ENCODE measurements around the gene ST8SIA5.

Gene ST8SIA5

DNA sequence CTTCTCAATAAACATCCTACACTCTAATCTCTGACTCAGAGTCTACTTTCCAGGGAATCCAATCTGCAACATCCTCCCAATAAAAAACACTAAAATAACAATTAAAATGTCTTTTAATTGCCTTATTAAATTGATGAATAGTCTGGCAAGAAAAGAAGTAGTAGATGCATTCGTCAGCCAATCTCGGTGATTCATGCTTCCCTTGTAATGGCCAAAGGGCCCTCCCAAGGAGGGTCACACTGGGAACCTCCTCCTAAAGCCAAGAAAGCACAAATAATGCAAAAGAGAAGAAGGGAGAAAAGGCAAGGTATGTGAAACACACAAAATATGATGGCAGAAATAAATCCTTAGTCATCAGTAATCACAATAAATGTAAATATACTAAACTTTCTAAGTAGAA, 16.8 kb downstream of the ST8SIA5 start:
- no peak for DNase-seq (ENCODE audit: low read depth in 3 of 3)

DNA sequence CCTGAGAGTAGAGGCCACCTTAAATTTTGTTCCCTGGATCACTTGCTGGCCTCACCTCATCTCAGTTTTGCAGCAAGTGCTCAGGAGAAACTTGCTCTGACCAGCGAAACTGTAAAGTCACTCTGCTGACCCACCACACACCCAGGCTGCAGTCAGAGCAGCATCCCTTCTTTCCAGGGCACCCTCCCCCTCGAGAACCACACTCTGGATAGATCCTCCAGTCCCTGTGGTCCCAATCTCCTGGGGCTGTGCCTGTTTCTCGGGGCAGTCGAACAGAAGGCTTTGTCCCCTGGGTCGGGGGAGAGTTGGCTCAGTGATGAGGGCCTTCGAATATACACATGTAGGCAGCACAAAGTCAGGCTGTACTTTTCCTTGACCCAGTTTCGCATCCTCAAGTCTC, 18.4 kb downstream of the ST8SIA5 start:
- no peak for DNase-seq (ENCODE audit: low read depth in 3 of 3)

- no peak for DNase-seq (ENCODE audit: low read depth in 3 of 3)
Measured at GRCh38 chr18:46736736-46737135, 20.1 kb downstream of the ST8SIA5 start.

DNA sequence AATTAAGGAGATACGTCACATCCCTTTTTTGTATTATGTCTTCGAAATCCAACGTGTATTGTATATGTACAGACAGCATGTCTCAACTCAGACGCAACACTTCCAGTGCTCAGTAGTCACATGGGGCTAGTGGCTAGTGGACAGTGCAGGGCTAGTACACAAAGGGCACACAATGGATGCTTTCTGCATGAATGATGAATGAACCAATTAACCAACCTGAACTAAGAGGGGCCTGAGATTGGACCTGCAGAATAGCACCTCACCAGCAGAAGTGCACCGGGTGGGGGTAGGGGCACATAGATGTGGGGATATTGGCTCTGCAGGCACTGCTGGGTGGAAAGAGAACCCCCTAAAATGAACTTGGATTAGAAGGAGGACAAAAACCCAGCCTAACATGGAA, 20.7 kb downstream of the ST8SIA5 start:
- no peak for DNase-seq (ENCODE audit: low read depth in 3 of 3)

GRCh38 chr18:46734981-46735380, 21.9 kb downstream of the ST8SIA5 start:
- no peak for DNase-seq (ENCODE audit: low read depth in 3 of 3)

DNA sequence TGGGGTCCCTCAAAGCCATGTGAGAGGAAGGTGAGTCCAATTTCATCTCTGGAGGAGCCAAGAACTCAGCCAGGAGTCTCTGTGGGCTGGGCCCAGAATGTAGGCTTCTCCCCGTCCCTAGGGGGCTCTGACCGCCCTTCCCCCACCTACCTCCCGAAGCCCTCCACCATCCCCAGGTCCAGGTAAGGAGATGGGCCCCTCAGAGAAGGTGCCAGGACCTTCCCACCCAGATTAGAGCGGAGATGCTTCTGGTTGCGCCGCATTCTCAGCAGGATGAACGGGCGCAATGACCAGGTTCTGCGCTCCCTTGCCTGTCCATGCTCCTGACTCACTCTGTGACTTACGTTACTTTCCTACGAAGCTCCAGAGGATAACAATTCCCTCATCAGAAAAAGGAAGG, 23.0 kb downstream of the ST8SIA5 start:
- no peak for DNase-seq (ENCODE audit: low read depth in 3 of 3)

- no peak for DNase-seq (ENCODE audit: low read depth in 3 of 3)
Measured at GRCh38 chr18:46732801-46733200, 24.1 kb downstream of the ST8SIA5 start.

- DNase-seq (ENCODE audit: low read depth in 3 of 3) = no peak
Measured at GRCh38 chr18:46732201-46732600, 24.7 kb downstream of the ST8SIA5 start.

- no peak for DNase-seq (ENCODE audit: low read depth in 3 of 3)
Measured at GRCh38 chr18:46731316-46731715, 25.5 kb downstream of the ST8SIA5 start.

DNA sequence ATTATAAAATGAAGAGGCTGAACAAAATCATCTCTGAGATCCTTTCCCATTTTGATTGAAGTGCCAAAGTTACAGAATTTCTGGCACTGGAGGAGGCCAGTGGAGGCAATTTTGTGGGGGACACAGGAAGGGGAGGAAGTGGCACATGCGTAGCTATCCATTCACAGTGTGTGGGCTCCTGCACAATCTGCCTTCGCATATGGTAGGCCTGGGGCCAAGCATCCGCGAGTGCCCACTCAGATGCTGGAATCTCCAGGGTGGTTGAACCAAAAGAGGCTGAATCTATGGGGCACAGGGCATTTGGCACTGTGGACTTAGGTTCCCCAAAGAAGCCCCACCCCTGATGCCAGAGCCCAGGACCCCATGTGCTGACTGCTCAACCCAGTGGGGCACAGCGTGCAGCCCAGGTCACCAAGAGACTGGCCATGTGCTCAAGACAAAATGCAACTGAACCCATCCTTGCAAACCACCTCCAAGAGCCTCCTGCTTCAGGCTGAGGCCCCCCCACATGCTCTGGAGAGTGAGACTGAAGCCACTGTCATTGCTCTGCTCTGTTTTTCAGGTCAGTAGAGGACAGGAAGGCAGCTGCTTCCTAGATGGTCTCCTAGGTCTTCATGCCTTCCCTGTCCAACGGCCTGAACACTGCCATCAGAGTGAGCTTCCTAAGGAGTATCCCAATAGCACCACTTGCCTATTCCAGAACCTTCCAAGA, 28.5 kb downstream of the ST8SIA5 start:
- no peak for DNase-seq (ENCODE audit: low read depth in 3 of 3)

GRCh38 chr18:46727177-46727576, 29.7 kb downstream of the ST8SIA5 start:
- DNase-seq (ENCODE audit: low read depth in 3 of 3) = no peak

GRCh38 chr18:46725310-46725709, 31.5 kb downstream of the ST8SIA5 start:
- no peak for DNase-seq (ENCODE audit: low read depth in 3 of 3)

DNA sequence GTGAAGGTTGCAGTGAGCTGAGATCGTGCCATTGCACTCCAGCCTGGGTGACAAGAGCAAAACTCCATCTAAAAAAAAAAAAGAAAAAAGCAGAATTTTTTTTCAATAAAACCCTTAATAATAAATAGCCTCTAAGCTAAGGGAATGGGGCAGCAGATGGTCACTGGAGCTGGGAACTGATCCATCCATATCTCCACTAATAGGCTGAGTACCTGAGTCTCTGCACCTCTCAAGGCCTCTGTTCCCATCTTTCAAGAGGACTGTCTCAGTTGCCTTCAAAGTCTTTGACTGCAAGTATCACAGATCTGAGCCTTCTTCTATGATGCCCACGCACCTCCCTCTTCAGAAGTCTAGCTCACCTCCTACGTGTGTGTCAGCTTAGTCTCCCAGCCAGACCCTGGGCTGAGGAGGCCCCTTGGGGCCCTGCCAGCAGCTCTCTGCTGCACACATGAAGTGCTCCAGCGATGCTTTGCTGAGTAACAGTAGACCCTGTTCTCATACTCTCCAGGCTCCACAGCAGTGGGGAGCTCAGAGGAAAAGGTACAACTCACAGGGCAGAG, 32.9 kb downstream of the ST8SIA5 start:
- no peak for DNase-seq (ENCODE audit: low read depth in 3 of 3)

DNA sequence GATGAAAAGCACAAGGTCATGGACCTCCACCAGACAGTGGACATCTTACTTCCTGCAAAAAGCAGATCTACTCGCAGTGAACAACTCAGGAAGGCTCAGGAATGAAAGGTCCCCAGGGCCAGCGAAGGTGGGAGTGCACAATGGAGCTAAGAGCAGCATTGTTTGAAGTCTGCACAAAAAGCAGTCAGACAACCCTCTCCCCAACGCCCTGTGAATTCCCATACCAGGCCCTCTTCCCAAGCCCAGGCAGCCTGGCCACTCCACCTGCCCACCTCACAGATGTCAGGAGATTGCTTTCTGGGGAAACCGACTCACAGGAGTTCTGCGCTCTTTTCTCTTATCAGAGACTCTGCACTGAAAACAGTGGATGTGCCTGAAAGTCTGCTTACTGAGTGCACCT, 34.8 kb downstream of the ST8SIA5 start:
- DNase-seq (ENCODE audit: low read depth in 3 of 3) = no peak

- no peak for DNase-seq (ENCODE audit: low read depth in 3 of 3)
Measured at GRCh38 chr18:46721331-46721730, 35.5 kb downstream of the ST8SIA5 start.

DNA sequence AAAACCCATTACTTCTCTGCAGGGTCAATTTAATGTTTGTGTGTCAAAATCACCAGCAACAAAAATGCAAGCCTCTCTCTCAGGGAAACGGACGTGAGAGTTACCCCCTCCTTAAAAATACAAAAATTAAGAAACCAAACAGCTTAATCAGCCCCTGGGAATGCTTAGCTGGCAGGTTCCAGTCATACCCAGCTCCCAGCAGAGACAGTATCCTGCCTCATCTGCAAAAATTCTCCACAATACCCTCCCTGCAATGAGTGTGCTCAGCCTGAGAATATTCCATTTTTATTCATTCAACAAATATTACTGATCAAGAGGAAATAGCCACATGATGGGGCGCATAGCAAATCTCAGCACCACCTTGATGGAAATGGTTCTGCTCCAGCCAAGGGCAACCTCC, 36.3 kb downstream of the ST8SIA5 start:
- DNase-seq (ENCODE audit: low read depth in 3 of 3) = no peak

DNA sequence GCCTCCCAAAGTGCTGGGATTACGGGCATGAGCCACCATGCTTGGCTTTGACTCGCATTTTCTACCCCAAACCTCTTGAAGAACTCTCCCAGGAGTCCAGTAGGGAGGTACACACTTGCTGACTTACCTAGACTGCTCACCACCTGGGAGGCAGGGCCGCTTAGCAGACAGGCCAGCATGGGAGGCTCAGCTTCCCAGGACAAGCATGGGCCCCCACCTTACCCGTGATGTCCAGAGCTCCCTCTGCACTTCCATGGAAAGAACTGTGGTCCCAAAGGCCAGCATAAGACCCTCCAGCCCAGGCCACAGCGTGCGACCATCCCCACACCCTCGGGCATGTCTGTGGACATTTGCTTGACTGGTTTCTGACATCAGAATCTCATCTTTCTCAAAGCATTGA, 36.8 kb downstream of the ST8SIA5 start:
- DNase-seq (ENCODE audit: low read depth in 3 of 3) = no peak

DNA sequence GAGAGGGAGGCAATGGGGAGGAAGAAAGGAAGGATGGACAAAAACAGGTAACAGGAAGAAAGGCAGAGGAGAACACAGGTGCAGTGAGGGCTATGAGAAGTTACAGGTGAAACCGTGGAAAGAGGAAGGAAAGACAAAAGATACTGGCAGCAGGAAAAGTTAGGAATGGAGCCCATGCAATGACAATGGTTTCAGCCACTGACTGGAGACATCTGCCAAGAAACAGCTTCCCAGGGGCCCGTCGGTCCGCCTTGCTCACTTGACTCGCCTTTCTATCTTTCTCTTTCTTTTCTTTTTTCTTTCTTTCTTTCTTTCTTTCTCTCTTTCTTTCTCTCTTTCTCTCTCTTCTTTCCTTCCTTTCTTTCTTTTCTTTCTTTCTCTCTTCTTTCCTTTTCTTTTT, 37.5 kb downstream of the ST8SIA5 start:
- no peak for DNase-seq (ENCODE audit: low read depth in 3 of 3)

- DNase-seq (ENCODE audit: low read depth in 3 of 3) = no peak
Measured at GRCh38 chr18:46718501-46719341, 38.1 kb downstream of the ST8SIA5 start.

GRCh38 chr18:46716827-46717226, 40.0 kb downstream of the ST8SIA5 start:
- DNase-seq (ENCODE audit: low read depth in 3 of 3) = no peak

DNA sequence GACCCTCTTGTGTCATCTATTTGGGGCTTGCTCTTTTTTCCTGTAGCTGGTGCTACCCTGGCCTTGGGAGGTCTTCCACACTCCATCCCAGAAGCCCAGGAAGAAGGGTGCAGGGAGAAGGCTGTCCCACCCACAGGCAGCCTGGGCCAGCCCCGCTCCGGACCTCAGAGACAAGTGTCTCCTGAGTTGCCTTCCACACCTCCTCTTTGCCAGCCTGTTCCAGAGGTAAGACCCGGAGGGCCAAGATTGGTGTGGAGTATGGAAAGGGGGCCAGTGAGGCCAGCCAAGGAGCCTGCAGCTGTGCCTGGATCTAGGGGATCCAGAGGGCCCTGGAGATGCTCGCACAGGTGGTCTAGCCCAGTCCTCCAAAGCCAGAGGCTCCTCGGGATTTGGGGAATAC, 40.5 kb downstream of the ST8SIA5 start:
- no peak for DNase-seq (ENCODE audit: low read depth in 3 of 3)

DNA sequence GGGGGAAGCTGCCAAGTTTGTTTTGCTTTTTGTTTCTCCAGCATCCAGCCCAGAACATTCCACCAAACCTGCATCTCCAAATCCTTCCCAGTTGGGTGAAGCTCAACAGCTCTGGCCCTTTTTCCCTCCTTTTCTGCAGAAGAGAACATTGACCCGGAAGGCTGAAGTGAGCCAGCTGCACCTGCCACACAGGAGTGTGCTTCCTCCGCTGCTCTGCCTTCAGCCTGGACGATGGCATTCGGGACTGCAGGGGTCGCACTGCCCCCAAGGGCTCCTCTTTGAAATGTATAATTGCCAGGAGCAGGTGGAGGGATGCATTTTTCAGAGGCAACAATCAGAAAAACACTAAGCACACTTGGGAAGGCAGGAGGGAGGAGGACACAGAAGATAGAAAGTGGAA, 41.8 kb downstream of the ST8SIA5 start:
- no peak for DNase-seq (ENCODE audit: low read depth in 3 of 3)

- DNase-seq (ENCODE audit: low read depth in 3 of 3) = no peak
Measured at GRCh38 chr18:46712406-46712805, 44.4 kb downstream of the ST8SIA5 start.
